AG04450 (cell line): Measurements from ENCODE around the gene ANKRD26. TPM values are rescaled to one million over a fixed set of nuclear protein-coding genes. Genes with fewer than 3 reads are reported as not detected.

ENCODE experiments used
- CTCF ChIA-PET: fragments of 300-600, 350-600 bp; formaldehyde crosslinking; extraction: SDS; loops from one replicate; lab custom pipeline; 2022; ENCODE audit warnings: antibody characterized with exemption, inconsistent platforms; lab: Charles Lee
- POLR2A ChIA-PET: fragments of 350-600 bp; formaldehyde crosslinking; extraction: SDS; loops from one replicate; lab custom pipeline; 2021; ENCODE audit warnings: antibody characterized with exemption, inconsistent platforms; lab: Yijun Ruan, JAX
- DNase-seq: peaks from one replicate; pipeline ENCODE4 v3.0.0-alpha.2; 2011; ENCODE audit warnings: low read depth, low spot score
- H3K27ac ChIP-seq: one replicate; pipeline ENCODE4 v1.5.1; 2012; ENCODE audit warnings: low read depth, low read length, control low read depth
- H3K27me3 ChIP-seq: one replicate; pipeline ENCODE4 v1.6.0; 2012; ENCODE audit warnings: low read length; ENCODE audit not compliant: control insufficient read depth, insufficient read depth
- H3K4me3 ChIP-seq: 2 replicates; pipeline ENCODE4 v1.5.1; 2011; ENCODE audit warnings: mild to moderate bottlenecking, low read depth, low read length, control low read depth
- H3K9me3 ChIP-seq: 2 replicates; pipeline ENCODE4 v1.5.1; 2012; ENCODE audit warnings: low read length; ENCODE audit not compliant: control insufficient read depth, insufficient read depth
- polyA plus RNA-seq: library from polyadenylated mRNA; depleted of rRNA; stranded (reverse); fragments of >200 nt; gene quantifications from 2 replicates; pipeline ENCODE4 v1.2.3, GENCODE V29; 2011; rRNA removed
- small RNA-seq: library from RNA; depleted of rRNA; stranded (forward); fragments of <200 nt; gene quantifications from one replicate; pipeline ENCODE3, GENCODE V24; 2012; ENCODE audit warnings: low read depth; ENCODE audit not compliant: insufficient read length
- TF ChIP-seq, protein P1 (sequence below): IDR thresholded peaks from 2 replicates; pipeline ENCODE4 v1.5.1; 2011; ENCODE audit warnings: low read depth, low read length, control low read depth, inconsistent platforms

The ANKRD26 gene
- polyA plus RNA-seq, 1 experiment: 3.6 TPM

DNA sequence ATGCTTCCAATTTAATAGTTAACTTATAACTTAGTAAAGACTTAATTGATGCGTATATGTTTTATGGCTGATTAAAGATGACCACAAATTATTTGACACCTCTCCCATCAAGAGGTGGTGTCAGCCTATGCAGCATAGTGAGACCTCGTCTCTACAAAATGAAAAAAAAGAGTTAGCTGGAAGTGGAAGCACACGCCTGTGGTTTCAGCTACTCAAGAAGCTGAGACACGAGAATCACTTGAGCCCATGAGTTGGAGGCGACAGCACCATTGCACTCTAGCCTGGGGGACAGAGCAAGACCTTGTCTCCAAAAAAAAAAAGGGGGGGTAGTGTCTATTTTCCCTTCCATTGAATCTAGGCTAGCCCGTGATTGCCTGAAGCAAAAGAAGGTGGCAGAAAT, 140.5 kb downstream of the ANKRD26 start:
- H3K9me3 ChIP-seq: no peaks in the 10 kb centered on the region
- DNase-seq: no peak
- H3K27me3 ChIP-seq: no peaks in the 10 kb centered on the region
- no peak overlapping the region for H3K4me3 ChIP-seq
- ChIA-PET CTCF (no interaction called here), POLR2A (no interaction called here)
- TF ChIP-seq, protein P1, sequence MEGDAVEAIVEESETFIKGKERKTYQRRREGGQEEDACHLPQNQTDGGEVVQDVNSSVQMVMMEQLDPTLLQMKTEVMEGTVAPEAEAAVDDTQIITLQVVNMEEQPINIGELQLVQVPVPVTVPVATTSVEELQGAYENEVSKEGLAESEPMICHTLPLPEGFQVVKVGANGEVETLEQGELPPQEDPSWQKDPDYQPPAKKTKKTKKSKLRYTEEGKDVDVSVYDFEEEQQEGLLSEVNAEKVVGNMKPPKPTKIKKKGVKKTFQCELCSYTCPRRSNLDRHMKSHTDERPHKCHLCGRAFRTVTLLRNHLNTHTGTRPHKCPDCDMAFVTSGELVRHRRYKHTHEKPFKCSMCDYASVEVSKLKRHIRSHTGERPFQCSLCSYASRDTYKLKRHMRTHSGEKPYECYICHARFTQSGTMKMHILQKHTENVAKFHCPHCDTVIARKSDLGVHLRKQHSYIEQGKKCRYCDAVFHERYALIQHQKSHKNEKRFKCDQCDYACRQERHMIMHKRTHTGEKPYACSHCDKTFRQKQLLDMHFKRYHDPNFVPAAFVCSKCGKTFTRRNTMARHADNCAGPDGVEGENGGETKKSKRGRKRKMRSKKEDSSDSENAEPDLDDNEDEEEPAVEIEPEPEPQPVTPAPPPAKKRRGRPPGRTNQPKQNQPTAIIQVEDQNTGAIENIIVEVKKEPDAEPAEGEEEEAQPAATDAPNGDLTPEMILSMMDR: no peak
- no peak overlapping the region for H3K27ac ChIP-seq

Small RNA genes within 50 kb of the gene (small RNA-seq; reads per million reads assigned to genes)
- gene RNU6-490P: 3.2 reads per million, percentile 25 among the genes with 10 or more reads in this experiment

Other genes with a start within 250 kb of the ANKRD26 start
- gene ABI1, start 239.5 kb downstream of the ANKRD26 start, polyA plus RNA-seq: 51.1 and 64.2 TPM in 2 replicates
- gene YME1L1, start 53.9 kb upstream of the ANKRD26 start, polyA plus RNA-seq: 115 and 135 TPM in 2 replicates
- gene MASTL, start 54.9 kb upstream of the ANKRD26 start, polyA plus RNA-seq: 4.2 and 4.6 TPM in 2 replicates
- gene ACBD5, start 140.3 kb upstream of the ANKRD26 start, polyA plus RNA-seq: 11.9 and 15.7 TPM in 2 replicates